DMS 273 treated with DMSO at 0.1 percent for 48 hours (cell line): ENCODE measurements around the gene GPNMB.
A peak's percentile ranks its signal among the peaks of the same experiment; 100 is the strongest.

Experiments
- DNase-seq: peaks from one replicate; lab custom pipeline; 2025; lab: John Stamatoyannopoulos, UW

The GPNMB gene

DNA sequence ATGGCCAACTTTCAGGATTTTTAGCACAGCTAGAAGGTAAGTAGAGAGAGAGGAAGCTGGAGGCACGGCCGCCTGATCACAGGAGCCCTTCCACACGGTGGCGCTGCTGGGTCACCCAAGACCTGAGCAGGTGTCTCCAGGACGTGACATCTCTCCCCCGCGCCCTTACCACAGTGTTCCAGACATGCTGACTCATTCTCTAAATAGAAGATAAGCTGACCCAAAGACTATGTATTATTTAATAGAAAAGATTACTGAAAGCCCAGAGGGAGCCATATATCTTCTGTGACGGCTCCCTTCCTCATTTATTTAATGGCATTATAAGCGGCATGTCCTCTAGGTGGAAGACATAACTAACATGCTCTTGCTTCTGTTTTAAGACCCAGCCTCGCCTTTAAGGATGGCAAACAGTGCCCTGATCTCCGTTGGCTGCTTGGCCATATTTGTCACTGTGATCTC lies 26.6 kb downstream of the GPNMB start:
- DNase-seq: peak; percentile 88

GRCh38 chr7:23275912-23276311 lies 29.3 kb downstream of the GPNMB start:
- no peak for DNase-seq

- DNase-seq: no peak
Measured at GRCh38 chr7:23276376-23276775, 29.8 kb downstream of the GPNMB start.

GRCh38 chr7:23276947-23277346 lies 30.4 kb downstream of the GPNMB start:
- no peak for DNase-seq

- peak; percentile 41 for DNase-seq
Measured at GRCh38 chr7:23277359-23277989, 30.9 kb downstream of the GPNMB start.

DNA sequence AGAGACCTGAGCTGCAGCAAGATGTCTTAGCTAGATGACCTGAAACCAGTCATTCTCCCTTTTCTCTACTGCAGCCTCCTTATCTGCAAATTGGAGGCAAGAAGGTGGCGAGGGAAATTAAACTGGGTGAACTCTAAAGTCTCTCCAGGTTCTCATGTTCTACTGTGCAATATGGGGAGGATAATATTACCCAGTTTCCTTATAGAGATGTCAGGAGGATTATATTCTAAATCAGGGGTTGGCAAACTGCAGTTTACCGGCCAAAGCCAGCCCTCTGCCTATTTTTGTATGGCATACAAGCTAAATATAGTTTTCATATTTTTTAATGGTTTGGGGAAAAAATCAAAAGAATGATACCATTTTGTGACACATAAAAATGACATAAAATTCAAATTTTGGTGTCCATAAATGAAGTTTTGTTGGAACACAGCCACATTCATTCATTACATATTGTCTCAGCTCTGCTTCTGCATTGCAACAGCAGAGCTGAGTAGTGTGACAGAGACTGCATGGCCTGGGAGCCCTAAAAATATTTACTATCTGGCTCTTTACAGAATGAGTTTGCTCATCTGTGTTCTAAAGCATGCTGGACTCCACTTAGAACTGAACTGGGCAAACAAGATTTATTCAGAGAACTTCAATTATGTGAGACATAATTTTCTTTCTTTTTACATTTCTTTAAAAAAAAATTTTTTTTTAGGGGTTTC lies 33.4 kb downstream of the GPNMB start:
- DNase-seq: no peak

GRCh38 chr7:23283086-23283485 lies 36.5 kb downstream of the GPNMB start:
- no peak for DNase-seq

DNA sequence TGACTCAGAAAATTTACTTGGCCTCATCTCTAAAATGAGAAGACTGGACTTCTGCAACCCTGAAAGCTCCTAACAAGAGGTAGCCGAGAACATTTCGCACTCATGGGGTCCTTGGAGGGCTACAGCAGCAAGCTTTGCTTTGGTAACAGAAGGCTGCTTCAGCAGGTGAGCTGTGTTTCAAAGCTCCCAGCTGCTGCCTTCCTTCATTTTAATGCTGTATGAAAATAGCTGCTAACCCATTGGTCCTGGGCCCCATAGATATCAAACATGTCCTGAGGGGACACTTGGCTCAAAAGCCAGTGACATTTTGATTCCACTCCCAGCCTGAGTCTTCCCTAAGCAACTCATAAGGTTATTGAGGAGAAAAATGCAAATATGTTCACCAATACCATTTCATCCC lies 38.3 kb downstream of the GPNMB start:
- no peak for DNase-seq

GRCh38 chr7:23285657-23286646 lies 39.4 kb downstream of the GPNMB start:
- no peak for DNase-seq

GRCh38 chr7:23287612-23288011 lies 41.0 kb downstream of the GPNMB start:
- DNase-seq: no peak

DNA sequence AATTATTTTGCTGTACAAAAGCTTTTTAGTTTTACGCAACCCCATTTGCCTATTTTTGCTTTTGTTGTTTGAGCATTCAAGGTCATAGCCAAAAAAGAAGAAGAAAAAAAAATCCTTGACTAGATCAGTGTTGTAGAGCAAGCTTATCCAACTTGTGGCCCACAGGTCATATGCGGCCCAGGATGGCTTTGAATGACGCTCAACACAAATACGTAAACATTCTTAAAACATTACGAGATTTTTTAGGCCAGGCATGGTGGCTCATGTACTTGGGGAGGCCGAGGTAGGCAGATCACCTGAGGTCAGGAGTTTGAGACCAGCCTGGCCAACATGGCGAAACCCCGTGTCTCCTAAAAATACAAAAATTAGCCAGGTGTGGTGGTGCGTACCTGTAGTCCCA lies 44.4 kb downstream of the GPNMB start:
- DNase-seq: no peak

- DNase-seq: no peak
Measured at GRCh38 chr7:23291957-23292560, 45.5 kb downstream of the GPNMB start.

DNA sequence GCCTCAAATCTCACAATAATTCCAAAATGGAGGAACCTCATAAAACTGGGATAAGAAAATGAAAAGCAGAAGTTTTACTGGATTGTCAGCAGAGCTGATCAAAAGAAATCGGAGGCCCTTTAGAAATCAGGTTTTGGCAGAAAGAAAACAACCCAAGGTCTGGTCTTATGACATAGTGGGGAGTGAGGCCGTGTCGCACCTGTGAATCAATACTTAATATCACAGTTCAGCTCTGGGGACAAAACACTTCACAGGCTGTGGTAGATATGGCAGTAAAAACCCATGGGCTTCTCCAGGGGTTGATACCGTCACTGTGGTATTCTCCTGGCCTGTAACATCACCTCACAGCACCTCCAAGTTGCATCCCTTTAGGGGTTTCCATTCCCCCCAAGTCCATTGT lies 46.0 kb downstream of the GPNMB start:
- no peak for DNase-seq

DNA sequence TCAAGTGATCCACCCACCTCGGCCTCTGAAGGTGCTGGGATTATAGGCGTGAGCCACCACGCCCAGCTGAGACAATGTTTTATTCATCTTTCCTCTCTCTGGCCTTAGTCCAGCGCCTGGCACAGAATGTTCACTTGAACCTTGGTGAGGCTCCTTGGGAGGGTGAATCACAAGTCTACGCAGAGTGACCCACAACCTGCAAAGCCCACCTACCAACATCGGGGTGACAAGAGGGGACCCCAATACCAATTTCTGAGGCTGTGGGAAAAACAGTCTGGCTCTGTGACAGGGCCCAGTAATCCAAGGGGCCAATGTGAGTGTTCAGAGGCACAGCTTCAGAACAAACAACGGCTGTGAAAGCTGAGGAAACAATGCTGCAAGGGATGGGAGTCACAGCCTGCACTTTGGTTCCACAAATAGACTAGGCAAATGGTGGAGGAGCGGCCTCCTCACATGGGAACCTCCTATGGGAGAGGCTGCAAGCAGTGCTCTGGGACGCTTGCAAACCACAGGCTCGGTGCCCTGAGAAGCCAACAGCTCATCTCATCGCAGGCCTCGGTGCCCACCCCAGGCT lies 47.0 kb downstream of the GPNMB start:
- no peak for DNase-seq

DNA sequence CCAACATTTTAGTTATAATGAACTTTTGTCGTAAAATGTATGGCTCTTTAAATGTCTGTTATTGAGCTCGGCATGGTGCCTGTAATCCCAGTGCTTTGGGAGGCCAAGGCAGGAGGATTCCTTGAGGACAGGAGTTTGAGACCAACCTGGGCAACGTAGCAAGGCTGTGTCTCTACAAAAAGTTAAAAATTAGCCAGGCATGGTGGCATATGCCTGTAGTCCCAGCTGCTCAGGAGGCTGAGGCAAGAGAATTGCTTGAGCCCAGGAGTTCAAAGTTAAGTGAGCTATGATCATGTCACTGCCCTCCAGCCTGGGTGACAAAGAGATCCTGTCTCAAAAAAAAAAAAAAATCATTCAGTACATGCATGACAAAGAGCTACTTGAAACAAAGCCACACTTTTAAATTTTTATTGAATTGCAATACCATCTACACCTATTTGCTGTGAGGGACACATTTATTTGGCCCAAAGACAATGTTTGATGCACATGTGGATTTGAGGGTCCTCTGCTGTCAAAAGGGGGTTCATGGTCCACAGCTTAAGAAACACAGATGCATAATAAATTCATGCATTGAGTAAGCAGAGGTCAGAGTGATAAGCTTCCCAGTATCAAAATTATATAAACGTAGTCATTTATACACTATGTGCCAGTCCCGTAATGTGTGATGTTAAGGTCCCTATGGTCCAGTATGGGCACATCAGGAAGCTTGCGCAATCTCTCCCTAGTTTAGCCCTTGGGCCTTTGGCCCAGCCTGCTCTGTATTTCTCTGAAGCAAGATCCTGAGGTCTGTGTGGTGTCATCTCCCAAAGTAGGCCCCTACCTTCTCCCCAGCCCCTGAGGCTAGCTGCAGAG lies 48.2 kb downstream of the GPNMB start:
- no peak for DNase-seq

DNA sequence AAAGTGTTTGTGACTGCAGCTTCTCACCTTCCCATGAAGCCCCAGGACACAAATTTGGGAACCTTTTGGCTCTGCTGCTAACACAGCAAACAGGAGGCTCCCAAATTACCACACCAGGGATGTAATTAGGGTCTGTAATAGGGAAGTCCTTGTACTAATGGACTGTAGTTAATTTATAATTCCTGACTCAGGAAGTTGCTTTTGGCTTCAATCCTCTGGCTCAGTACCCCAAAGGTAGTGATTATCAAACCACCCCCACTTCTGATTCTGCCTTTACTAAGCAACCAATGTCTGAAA lies 48.8 kb downstream of the GPNMB start:
- DNase-seq: no peak

DNA sequence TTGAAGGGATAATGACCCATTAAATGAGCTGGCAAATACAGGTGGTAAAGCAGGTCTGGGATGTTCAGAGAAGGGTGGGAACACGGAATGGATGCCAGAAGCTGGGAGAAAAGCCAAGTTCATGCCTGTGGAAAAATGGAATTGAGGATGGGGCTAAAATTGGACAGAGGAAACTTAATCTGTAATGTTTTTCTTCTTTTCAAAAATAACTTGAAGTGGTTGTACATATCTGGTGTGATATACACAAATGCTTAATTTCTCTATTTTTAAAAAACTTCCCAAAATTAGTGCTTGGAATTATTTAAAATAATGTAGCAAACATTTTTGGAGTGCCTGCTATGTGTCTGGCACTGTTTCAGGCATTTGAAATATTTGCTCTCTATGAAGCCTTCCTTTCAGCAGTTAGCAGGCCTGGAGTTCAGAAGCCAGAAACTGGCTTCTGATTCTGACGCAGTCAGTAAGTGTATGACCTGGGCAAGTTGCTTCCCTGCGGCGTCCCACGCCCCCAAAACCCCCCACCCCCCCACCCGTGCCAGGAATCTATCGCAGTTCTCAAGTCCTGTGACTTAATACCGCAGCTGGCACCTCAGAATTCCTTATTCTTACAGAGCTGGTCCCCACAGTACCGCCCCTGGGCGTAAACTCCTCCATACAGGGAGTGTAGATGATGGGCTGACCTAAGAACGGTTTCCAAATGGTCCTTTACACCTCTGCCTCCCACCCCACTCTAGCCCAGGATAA lies 51.7 kb downstream of the GPNMB start:
- no peak for DNase-seq

DNA sequence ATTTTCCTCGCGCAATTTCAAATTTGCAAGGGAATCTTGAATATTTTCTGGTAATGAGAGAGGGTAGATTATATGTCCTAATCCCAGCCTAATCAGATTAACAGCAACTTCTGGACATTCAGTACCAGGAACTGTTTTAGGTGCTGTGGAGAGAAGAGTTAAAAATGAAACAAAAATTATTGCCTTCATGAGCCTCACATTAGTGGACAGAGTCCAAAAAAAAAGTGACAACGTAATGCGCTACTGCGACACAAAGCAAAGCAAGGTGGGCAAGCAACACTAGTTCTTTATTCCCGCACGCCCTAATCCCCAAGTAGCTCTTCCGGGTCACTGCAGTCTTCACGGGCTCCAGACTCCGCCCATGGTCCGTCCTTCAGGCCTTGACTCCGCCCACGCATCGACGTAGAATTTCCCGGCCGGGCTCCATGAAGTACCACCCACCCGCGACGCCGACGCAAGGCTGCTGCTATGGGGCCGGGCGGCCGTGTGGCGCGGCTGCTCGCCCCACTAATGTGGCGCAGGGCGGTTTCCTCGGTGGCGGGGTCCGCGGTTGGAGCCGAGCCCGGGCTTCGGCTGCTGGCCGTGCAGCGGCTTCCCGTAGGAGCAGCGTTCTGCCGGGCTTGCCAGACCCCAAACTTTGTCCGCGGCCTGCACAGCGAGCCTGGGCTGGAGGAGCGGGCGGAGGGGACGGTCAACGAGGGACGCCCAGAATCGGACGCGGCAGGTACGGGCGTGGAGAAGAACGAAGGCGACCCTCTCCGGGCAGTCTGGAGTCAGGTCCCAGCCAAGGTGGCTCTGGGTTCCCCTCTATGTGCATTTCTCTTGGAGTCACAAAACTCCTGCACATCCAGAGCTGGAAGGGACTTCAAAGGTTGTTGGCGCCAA lies 52.6 kb downstream of the GPNMB start, which contains the start of gene MALSU1:
Gene MALSU1 (plus strand): TSS at position 455 of the 885 bp plus-strand sequence. CDS start 14 bp downstream, at position 469.
- DNase-seq: peak; percentile 95

- no peak for DNase-seq
Measured at GRCh38 chr7:23299770-23300300, 53.3 kb downstream of the GPNMB start.
